Nephron (organoid): Measurements from ENCODE around the gene MICB.

Source experiments
- H3K27ac Mint-ChIP-seq, 3 experiments: 2 replicates each; pipeline ENCODE4 v1.8.0; 2020; ENCODE audit warnings: mixed read lengths in 3 of 3, mild to moderate bottlenecking in 2 of 3, moderate library complexity in 1 of 3
- H3K27me3 Mint-ChIP-seq: 2 replicates; pipeline ENCODE4 v1.8.0; 2021; ENCODE audit warnings: low read depth, mild to moderate bottlenecking, moderate library complexity, mixed read lengths
- H3K36me3 Mint-ChIP-seq: 2 replicates; pipeline ENCODE4 v1.8.0; 2020; ENCODE audit warnings: low read depth, mixed read lengths
- H3K4me1 Mint-ChIP-seq: 2 replicates; pipeline ENCODE4 v1.8.0; 2020; ENCODE audit warnings: mixed read lengths
- H3K4me3 Mint-ChIP-seq, 3 experiments: 2 replicates each; pipeline ENCODE4 v1.8.0; 2020; ENCODE audit warnings: mild to moderate bottlenecking in 3 of 3, mixed read lengths in 3 of 3, moderate library complexity in 2 of 3
- H3K9me3 Mint-ChIP-seq: 2 replicates; pipeline ENCODE4 v1.8.0; 2020; ENCODE audit warnings: mixed read lengths
- CTCF ChIP-seq, 3 experiments: fragments of 200-600 bp; sonication (generic); IDR thresholded peaks; one replicate each; pipeline ENCODE4 v1.5.0; 2021; ENCODE audit warnings: antibody characterized with exemption in 3 of 3; ENCODE audit not compliant: unreplicated experiment in 3 of 3

Gene MICB

GRCh38 chr6:31528821-31529328, 30.9 kb downstream of the MICB start, which contains the start of gene MCCD1:
Gene MCCD1 (plus strand): TSS chr6:31528962. CDS start chr6:31529015, 53 bp downstream.
- H3K4me1 Mint-ChIP-seq, result peaks cover 12% of the 10 kb centered on the region
- no peaks in the 10 kb centered on the region for H3K27me3 Mint-ChIP-seq
- peaks cover 47% of the 10 kb centered on the region for H3K36me3 Mint-ChIP-seq
- H3K4me3 Mint-ChIP-seq, result peak within 1 kb of the TSS in 1 of 3 experiments; percentile 41
- H3K9me3 Mint-ChIP-seq, result no peaks in the 10 kb centered on the region
- no peak for TF ChIP-seq CTCF (IDR thresholded peaks at IDR 0.05; ENCODE audit: unreplicated experiment in 3 of 3)
- H3K27ac Mint-ChIP-seq, result peak within 1 kb of the TSS in 1 of 3 experiments; percentile 67

- TF ChIP-seq CTCF (IDR thresholded peaks at IDR 0.05; ENCODE audit: unreplicated experiment in 3 of 3), result no peak
- peaks cover 12% of the 10 kb centered on the region for H3K4me1 Mint-ChIP-seq
- peak overlapping the region in 1 of 3 experiments; percentile 67 for H3K27ac Mint-ChIP-seq
- no peaks in the 10 kb centered on the region for H3K9me3 Mint-ChIP-seq
- peaks cover 51% of the 10 kb centered on the region for H3K36me3 Mint-ChIP-seq
- no peak overlapping the region for H3K4me3 Mint-ChIP-seq
- no peaks in the 10 kb centered on the region for H3K27me3 Mint-ChIP-seq
These were observed 31.6 kb downstream of the MICB start for GRCh38 chr6:31529329-31530150.

GRCh38 chr6:31530659-31531058, 32.7 kb downstream of the MICB start:
- peaks cover 12% of the 10 kb centered on the region for H3K4me1 Mint-ChIP-seq

GRCh38 chr6:31531162-31531561, 33.2 kb downstream of the MICB start:
- Mint-ChIP-seq H3K4me3 (no peak overlapping the region), H3K27ac (no peak overlapping the region), H3K9me3 (no peaks in the 10 kb centered on the region), H3K36me3 (peaks cover 68% of the 10 kb centered on the region), H3K4me1 (peaks cover 14% of the 10 kb centered on the region), H3K27me3 (no peaks in the 10 kb centered on the region)
- no peak for TF ChIP-seq CTCF (IDR thresholded peaks at IDR 0.05; ENCODE audit: unreplicated experiment in 3 of 3)

More at GRCh38 chr6:31530659-31531058, 32.7 kb downstream of the MICB start:
- peaks cover 63% of the 10 kb centered on the region for H3K36me3 Mint-ChIP-seq
- H3K27ac Mint-ChIP-seq, result peak overlapping the region in 1 of 3 experiments; percentile 67
- TF ChIP-seq CTCF (IDR thresholded peaks at IDR 0.05; ENCODE audit: unreplicated experiment in 3 of 3), result no peak
- H3K9me3 Mint-ChIP-seq, result no peaks in the 10 kb centered on the region
- H3K27me3 Mint-ChIP-seq, result no peaks in the 10 kb centered on the region
- no peak overlapping the region for H3K4me3 Mint-ChIP-seq

- Mint-ChIP-seq H3K36me3 (peaks cover 75% of the 10 kb centered on the region), H3K9me3 (no peaks in the 10 kb centered on the region), H3K4me3 (no peak overlapping the region), H3K4me1 (peaks cover 19% of the 10 kb centered on the region), H3K27ac (peak overlapping the region in 1 of 3 experiments; percentile 25), H3K27me3 (no peaks in the 10 kb centered on the region)
- TF ChIP-seq CTCF (IDR thresholded peaks at IDR 0.05; ENCODE audit: unreplicated experiment in 3 of 3), result no peak
These were observed 34.1 kb downstream of the MICB start for GRCh38 chr6:31531771-31532643.
